Pons (tissue), 1 donor: ENCODE measurements around the gene DMC1.
A peak's percentile ranks its signal among the peaks of the same experiment; 100 is the strongest.
"Not testable (repeated sequence)": the region's sequence is repeated elsewhere in the genome, so short reads cannot be mapped to it uniquely, and the experiment has no call there.

Experiments used
- DNase-seq: peaks from one replicate; pipeline ENCODE4 v3.0.0-alpha.2; 2016; ENCODE audit warnings: low spot score

The DMC1 gene

DNA sequence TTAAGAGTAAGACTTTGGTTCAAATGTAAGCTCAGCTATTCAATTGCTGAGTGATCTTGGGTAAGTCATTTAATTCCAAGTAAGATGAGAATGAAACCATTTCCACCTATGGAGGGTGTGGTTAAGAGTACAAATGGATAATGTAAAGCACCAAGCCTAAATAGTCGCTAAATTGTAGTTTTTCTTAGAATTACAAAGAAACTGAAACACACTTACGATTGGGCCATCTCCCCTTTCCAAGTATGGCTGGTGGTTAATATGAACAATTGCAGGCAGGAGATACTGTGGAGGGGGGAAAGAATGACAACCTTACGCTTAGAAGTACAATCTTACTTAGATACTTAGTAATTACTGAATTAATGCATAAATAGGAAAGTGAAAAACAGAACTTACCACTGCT lies 72.1 kb downstream of the DMC1 start:
- no peak for DNase-seq

DNA sequence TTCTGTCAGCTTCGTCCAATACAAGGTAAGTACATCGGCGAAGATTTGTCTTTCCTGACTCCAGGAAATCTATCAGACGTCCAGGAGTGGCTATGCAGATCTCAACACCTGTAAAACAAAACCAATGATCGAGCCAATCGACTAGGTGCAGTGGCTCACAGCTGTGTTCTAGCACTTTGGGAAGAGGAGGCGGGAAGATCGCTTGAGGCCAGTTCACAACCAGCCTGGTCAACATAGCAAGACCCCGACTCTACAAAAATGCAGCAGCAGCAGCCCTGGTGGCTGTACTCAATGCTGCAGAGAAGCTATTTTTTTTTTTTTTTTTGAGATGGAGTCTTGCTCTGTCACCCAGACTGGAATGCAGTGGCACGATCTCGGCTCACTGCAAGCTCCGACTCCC lies 75.0 kb downstream of the DMC1 start:
- no peak for DNase-seq

DNA sequence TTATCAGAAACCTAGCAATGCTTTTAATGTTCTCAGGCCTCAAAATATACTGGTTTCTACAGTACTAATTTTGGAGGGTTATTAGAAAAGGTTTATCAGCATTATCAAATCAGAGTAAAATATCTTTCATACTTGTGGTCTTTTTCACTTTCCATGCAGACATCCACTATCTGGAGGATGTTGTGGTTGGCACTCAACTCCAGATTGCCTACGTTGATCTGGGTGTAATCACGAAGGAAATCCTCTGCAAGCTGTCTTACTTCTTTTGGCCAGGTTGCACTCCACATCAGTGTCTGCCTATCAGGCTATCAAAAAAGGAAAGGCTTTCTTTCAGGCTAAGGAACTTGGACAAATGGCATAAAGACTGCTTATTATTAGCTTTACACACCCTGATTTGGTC lies 75.5 kb downstream of the DMC1 start:
- no peak for DNase-seq

DNA sequence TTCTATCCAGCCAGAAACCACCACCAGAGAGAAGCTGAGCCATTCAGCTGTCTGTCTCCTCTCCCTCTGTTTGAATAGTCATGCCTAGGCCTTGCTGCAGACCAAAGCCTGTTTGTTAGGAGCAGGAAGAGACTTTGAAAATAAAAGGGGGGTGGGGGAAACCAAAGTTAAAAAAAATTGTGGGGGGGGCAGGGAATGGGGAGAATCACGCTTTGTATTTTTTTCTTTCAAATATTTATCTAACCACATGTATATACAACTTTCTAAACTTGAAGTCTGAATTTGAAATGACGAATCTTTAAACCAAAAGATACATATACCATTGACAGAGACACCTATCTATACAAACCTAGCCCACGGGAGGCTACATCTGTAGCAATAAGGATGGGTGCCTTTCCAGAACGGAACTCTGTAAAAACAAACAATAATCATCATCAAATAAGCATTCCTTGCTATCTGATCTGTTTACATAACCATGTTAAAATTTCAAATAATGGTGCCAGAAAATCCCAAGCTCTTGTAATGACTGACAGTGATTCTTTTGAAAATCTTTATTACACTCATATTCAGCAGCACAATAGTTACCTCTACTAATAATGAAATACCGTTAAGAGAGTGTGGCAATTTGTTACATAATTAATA lies 78.2 kb downstream of the DMC1 start:
- DNase-seq: no peak

DNA sequence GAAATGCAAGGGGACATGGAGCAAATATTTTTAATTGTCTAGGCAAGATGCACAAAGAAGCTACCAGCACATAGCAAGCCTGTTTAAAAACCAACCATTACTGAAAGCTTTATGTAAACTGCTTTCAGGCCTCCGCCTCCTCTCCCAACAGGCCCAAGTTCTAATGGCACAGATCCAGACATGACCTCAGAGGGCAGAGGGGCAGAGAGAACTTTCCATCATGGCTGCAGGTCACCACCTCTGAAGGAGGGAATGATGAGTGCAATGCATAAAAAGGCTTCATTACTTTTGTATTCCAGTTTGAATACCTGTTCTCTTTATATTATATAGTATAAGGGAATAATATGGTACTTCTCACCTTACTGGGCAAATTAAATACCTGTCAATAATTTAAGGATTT lies 79.1 kb downstream of the DMC1 start:
- DNase-seq: peak; percentile 70

DNA sequence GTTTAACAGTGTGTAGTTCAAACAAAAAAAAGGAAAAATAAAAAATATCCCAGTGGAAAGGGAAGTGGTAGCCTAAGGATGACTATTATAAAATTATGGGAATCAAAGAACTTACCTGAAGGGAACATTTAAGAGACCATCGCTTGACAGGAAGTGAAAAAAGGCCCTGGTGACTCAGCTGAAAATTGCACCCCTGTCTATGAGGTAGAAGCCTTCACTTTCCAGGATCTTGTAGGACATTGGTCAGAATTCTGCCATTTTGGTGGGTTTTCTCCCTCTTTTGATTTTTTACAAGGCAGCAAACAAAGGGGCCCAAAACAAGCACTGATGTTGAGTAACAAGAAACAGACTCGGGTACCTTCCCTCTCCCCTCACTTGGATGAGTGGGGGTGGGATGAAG lies 79.5 kb downstream of the DMC1 start:
- DNase-seq: no peak

DNA sequence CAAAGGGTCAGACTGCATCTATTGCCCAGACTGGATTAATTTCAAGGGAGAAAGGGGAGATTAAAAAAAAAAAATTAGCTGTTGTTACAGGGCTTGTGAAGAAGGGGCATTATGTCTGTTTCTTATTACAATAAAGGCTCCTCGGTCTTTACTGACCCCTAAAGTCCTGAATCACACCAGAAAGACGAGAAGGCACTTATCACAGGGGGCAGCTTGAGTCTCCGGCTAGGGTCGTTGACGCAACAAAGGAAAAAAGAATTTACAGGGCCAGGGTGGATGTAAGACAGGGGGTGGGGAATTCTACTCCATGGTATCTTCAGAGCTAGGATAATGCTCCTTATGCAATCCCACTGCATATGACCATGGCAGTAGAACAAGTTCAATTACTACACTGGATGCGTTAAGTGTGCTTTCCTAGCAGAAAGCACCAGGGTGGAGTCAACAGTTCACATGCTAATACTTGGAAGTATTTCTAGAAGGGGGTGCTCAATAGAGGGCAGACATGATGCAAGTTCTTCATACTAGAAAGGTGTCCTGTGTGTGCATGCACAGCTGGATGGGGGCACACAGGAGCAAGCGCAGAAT lies 80.3 kb downstream of the DMC1 start:
- DNase-seq: no peak

DNA sequence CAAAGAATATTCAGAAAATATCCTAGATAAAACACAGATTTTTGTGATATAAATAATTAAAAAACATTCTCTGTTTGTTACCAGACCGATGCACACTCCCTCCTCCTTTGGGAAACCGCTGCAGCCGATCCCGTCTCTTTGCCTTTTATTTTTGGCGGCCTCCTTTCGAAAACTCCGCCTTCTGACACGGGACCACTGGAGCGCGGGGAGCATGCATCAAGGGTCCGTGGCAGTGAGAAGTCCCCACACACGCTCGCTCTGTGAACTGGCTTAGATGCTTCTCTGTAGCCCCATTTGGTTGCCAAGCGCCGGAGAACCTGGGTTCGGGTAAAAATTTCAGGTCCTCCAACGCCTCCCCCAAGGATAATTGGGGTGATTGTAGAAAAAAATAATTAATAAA lies 80.8 kb downstream of the DMC1 start:
- DNase-seq: no peak

DNA sequence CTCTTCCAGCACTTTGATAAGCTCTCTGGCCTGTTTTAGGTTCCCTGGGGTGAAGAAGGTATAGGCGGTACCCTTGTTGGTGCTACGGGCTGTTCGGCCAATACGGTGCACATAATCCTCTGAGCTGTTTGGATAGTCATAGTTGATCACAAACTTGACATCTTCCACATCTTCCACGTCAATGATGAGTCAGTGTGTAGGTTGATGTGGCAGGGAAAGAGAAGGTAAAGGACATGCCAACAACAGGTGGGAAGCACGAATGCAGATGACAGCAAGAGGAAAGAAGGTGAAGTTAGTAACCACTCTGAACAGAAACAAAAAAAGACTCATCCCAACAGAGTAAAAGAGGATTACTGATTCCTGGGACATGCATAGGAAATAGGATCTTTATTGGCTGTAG lies 82.0 kb downstream of the DMC1 start:
- no peak for DNase-seq

DNA sequence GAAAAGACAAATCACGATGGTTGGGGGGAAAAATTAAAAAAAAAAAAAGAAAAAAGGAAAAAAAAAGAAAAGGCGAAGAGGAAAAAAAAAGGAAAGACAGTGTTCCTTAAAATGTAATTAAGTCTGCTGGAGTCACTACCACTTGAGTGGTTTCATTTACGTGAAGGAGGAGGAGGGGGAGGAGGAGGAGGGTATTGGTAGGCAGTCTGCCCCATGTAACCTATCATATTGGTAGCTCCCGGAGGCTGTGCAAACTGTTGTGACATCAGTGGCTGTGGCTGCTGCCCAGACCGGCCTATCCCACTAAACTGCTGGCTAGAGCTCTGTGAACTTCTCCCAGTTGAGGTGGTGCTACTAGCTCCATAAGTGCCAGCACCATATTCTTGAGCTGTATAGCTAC lies 84.2 kb downstream of the DMC1 start:
- no peak for DNase-seq

DNA sequence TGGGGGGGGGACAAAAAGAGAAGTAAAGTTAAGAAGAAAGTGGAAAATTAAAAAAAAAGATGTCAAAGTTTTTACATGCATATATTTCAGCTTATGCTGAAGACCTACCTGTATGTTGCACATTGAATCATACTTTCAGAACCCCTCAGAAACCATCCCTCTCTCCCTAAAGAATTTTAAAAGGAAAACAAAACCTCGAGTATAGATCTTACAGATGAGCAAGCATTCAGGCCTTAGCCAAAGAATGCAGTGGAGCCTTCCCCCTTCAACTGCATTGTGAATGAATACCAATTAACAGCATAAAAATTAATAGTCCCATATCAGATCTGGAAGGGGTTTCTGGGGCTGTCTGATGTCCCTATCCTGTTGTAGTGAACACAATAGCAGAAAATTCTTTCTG lies 85.7 kb downstream of the DMC1 start:
- DNase-seq: no peak

DNA sequence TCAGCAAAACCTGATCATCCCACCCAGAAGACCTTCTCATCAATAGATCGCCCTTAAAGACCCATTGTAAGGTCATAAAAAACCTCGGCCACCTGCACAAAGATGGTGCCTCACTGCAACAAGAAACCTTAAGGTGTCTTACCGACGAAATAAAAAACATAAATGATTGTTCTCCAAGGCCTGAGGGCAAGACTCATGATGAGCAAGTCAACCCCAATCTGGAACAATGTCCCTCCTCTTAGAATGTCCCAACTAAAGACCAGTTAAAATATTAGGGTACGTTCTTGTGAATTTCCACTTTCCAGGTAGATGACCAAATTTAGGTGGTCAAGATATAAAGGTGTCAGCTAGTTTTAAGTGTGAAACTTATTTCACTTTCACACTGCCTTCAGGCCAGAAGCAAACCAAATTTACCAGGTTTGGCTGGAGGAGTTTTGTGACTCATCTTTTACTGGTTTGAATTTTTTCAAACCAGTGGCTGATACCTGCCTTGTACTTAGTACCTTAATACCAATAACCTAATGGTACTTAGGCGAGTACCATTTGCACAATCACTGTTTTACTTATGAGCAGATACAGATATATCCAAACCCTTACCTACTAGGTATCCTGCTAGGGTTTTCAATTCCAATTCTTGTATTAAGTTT lies 87.2 kb downstream of the DMC1 start:
- no peak for DNase-seq

DNA sequence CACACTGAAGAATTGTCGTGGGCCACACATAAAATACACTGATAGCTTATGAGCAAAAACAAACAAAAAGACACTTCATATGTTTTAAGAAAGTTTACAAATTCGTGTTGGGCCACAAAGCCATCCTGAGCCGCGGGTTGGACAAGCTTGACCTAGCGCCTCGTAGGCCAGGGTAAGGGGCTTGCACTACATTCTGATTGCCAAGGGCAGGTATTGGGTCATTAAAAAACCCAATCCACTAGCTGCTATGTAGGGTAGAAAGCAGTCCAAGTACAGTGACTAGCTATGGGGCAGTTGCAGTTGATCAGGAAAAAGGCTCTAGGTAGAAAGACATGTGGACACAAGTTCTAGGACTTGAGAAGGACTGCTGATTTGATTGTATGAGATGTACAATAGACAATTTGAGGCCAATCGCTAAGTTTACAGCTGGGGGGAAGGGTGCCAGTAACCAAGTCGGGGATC lies 88.1 kb downstream of the DMC1 start:
- DNase-seq: no peak

DNA sequence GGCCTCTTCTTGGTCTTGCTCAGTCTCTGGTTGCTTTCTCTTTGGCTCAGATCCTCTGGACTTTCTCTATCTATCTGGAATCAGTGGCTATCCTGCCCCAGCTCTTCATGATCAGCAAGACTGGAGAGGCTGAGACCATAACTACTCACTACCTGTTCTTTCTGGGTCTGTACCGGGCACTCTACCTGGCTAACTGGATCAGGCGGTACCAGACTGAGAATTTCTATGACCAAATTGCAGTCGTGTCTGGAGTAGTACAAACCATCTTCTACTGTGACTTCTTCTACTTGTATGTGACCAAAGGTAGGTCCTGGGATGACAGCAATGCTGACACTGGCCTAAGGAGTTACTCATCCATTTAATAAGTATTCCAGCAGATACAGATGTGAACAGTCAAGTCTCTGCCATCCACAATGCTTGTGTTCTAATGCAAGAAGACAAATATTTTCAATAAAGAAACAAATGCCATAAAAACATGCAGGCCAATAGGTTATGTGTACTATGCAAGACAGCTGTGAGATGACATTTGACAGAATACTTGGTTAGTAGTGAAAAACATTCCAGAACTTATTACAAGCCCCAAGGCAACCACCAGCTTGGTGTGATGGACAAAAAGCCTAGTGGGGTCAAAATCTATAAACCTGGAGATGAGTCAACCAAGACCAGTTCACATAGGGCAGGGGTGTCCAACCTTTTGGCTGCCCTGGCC lies 88.7 kb downstream of the DMC1 start:
- no peak for DNase-seq

DNA sequence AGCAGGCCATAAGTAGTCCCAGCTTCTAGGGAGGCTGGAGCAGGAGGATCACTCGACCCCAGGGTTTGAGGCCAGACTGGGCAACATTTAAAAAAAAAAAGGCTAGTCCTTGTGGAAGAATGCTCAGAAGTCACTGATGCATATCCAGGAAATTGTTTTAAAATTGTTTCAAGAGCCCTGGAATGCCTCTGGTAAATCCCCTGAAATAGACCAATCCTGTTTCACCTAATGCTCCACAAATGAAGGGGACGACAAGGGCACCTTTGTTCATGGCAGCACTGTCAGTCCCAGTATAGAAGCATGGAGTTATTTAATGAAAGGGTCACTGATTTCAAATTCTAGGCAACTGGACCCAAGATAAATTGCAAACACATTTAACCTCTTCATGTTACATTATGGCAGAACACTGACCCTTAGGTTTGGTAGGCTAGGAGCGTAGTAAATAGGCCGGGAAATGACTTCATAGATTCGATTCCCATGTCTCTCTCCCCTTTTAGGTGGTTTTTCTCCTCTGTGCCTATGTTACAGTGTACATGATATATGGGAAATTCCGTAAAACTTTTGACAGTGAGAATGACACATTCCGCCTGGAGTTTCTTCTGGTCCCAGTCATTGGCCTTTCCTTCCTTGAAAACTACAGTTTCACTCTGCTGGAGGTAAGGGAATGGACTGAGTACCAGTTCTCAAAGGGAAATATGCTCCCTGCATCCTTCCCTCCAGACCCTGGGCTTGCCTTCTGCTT lies 90.7 kb downstream of the DMC1 start:
- no peak for DNase-seq

DNA sequence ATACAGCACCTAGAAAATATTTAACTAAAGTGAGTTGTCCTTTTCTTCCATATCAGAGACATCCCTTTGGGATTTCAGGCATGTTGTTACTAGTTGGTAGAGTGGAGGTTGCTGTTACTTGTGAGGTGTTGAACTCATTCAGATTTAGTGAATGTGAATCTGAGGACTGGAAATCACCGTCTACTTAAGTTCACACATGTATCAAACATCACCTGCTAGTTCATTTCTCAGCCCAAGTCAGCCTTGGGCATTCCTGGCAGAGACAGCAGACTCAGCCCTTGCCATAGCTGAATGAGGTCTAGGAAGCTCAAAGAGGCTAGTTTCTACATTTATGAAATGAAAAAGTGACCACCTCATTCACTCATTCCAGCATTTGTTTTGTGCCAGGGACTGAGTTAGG lies 92.4 kb downstream of the DMC1 start:
- no peak for DNase-seq

DNA sequence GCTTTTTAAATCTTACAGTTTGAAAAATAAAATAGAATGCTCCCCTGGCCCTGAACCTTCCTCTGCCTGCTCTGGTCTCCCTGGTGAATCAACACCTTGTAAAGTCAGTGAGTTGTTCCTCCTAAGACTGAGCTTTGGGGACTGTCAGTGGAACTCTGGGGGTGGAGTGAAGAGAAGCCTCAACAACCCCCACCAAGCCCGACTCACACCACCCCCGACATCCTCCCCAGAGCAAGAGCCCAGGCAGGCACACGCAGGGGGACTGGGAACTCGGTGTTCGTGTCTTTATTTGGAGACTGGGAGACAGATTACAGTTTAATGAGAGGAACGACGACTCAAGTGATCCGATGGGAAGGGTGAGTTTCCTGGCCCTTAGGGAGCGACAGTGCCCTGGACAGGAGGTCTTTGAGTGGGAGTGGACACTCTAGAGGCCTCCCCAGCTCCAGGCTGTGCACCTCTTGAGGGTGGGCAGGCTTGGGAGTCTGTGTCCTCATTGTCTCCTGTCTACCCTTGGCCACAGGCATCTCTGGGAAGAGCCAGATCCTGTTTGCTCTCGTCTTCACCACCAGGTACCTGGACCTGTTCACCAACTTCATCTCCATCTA lies 95.9 kb downstream of the DMC1 start:
- DNase-seq: no peak

DNA sequence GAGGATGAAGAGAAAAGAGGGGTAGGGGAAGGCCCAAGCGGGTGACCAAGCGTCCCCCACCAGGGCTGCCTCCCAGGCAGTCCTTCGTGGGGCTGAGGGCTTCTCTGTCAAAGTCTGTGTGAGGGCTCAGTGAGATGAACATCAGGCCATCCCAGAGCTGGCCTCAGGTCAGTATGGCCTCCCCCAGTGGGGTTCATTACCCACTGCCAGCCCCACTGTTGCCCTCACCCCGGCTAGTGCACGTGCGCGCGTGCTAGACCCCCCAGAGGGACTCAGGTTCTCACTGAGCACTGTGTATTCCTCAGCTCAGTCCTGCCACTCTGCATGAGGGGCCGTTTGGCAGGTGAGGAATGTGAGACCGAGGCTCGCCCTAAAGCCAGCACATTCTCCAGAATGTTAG lies 98.7 kb downstream of the DMC1 start:
- no peak for DNase-seq

DNA sequence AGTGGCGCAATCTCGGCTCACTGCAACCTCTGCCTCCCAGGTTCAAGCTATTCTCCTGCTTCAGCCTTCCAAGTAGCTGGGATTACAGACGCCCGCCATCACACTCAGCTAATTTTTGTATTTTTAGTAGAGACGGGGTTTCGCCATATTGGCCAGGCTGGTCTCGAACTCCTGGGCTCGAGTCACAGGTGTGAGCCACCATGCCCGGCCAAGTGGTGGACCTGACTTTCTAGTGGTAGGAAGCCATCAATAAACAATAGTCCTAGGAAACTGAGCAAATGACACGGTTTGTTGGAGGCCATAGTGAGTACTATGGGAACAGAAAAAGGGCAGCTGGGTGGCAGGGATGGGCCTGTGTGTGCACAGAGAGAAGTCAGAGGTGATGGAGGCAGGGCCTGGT lies 99.8 kb downstream of the DMC1 start:
- DNase-seq: not testable (repeated sequence)

DNA sequence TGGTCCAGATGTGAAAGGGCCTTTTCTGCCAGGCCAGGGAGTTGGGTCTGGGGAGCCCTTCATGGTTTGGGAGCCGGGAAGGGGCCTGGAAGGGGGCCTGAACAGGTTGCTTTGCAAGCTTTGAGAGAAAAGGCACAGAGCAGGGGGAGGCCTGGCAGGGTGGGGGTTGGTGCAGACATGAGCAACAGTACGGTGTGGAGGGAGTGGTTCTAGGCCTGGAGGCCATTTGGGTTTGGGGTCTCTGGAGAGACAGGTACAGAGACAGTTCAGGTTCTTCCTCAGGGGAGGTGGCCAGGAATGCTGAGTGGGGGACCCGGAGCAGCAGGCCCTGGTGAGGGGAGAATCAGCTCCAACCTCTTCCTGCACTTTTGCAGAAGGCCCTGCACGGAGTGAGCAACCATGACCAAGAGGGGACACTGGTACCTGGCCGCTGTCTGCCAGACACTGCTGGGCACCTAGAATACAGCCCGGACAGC lies 100.6 kb downstream of the DMC1 start:
- no peak for DNase-seq
